Measurements from ENCODE around the gene SAMD11. TPM values are rescaled to one million over a fixed set of nuclear protein-coding genes. Genes with fewer than 3 reads are reported as not detected.

SAMD11 gene
- total and polyA plus RNA-seq, 10 of the 15 experiments (the other 5 are each of a cell fraction or from before 2014, with no cell fraction given): 0.04 to 0.31 (median 0.19) TPM; not detected in 6

GRCh38 chr1:966704-967300 lies 43.1 kb downstream of the SAMD11 start:
- Histone ChIP-seq H3K4me2 (ENCODE audit: control insufficient read depth, insufficient read depth) (peak overlapping the region; percentile 97), H3K36me3 (ENCODE audit: control insufficient read depth in 2 of 2, insufficient read depth in 2 of 2, low read length in 1 of 2) (no peaks in the 10 kb centered on the region; a peak in 1 of 4 replicates), H3K27ac (ENCODE audit: control insufficient read depth, insufficient read depth) (peak overlapping the region; percentile 44; the same call in 1 of the 2 replicates), H3K4me1 (ENCODE audit: control insufficient read depth, insufficient read depth, low read length) (peaks cover 9% of the 10 kb centered on the region), H3K4me3 (peak overlapping the region; percentile 72), H4K20me1 (ENCODE audit: control insufficient read depth, insufficient read depth) (no peaks in the 10 kb centered on the region), H3K9ac (ENCODE audit: control insufficient read depth, insufficient read depth, low read length) (peak overlapping the region; percentile 69), H3K27me3 (replicated peaks in 1 of 2; ENCODE audit: control insufficient read depth in 2 of 2, insufficient read depth in 2 of 2, low read length in 1 of 2) (no peaks in the 10 kb centered on the region), H3K9me3 (replicated peaks; ENCODE audit: control insufficient read depth, insufficient read depth, low read length) (no peaks in the 10 kb centered on the region), H3K79me2 (ENCODE audit: control insufficient read depth, insufficient read depth, low read length) (no peaks in the 10 kb centered on the region), H2AFZ (ENCODE audit: control insufficient read depth, low read depth, low read length) (peak overlapping the region; percentile 90)
- ATAC-seq (peak; percentile 95), DNase-seq (ENCODE audit: low read depth, low spot score) (no peak), FAIRE-seq (peak; percentile 44)
- ChIA-PET RAD21 (ENCODE audit: unreplicated experiment) (interaction anchor here (0.8 to 1.1 kb wide), 4 partner anchors 25 to 61 kb away, joined by 3 to 5 read pairs (median 4); no protein-coding TSS in a partner anchor), CTCF (interaction anchor here (0.7 to 1.0 kb wide), 3 partner anchors 34 to 92 kb away, joined by 3 to 4 read pairs (median 3); partner anchors contain the start of gene ISG15), SMC1A (ENCODE audit: uncharacterized antibody, unreplicated experiment) (interaction anchor here (0.7 to 1.1 kb wide), 2 partner anchors 16 to 18 kb away, joined by 3 read pairs; no protein-coding TSS in a partner anchor), POLR2A (interaction anchor here (0.8 to 1.1 kb wide), 5 partner anchors 15 to 306 kb away, joined by 3 read pairs; partner anchors contain the start of genes ISG15, PERM1 and UBE2J2)
- WGBS (ENCODE audit: insufficient coverage, insufficient replicate concordance, low lambda C conversion rate, missing lambda C conversion rate): under 1% methylated on average over 51 of the region's 60 CpGs
- in situ Hi-C loops (cut with MboI) (no loop called here), intact Hi-C loops (cut with micrococcal nuclease; ENCODE audit: unreplicated experiment) (no loop called here)
- no TSS peak for BruUV-seq (replicated peaks)
- TF ChIP-seq FOXK2 (IDR thresholded peaks at IDR 0.05): no peak
- no peak for TF ChIP-seq SREBF1 (IDR thresholded peaks at IDR 0.05; ENCODE audit: low read length)
- TF ChIP-seq GATAD2B (conservative IDR thresholded peaks at IDR 0.05; ENCODE audit: low read depth): peak; percentile 76; the same call in 1 of the 2 replicates
- TF ChIP-seq IKZF2 (IDR thresholded peaks at IDR 0.05): peak in 1 of 2 experiments; percentile 25; a peak in 1 of 4 replicates
- TF ChIP-seq USF2 (IDR thresholded peaks at IDR 0.05; ENCODE audit: borderline replicate concordance, low read depth, low read length): no peak
- no peak for TF ChIP-seq RELB (IDR thresholded peaks at IDR 0.05; ENCODE audit: low read depth)
- TF ChIP-seq NR2C1 (IDR thresholded peaks at IDR 0.05): no peak
- TF ChIP-seq TCF12 (IDR thresholded peaks at IDR 0.05; ENCODE audit: low read depth, low read length): peak; percentile 3; the same call in 1 of the 2 replicates
- TF ChIP-seq NFXL1 (IDR thresholded peaks at IDR 0.05; ENCODE audit: borderline replicate concordance): no peak
- no peak for TF ChIP-seq ZBTB33 (IDR thresholded peaks at IDR 0.05)
- TF ChIP-seq EED (IDR thresholded peaks at IDR 0.05; ENCODE audit: low read depth): no peak
- no peak for TF ChIP-seq SMAD1 (IDR thresholded peaks at IDR 0.05; ENCODE audit: low read depth, partially characterized antibody)
- no peak for TF ChIP-seq ETV6 (conservative IDR thresholded peaks at IDR 0.05 in 1 of 2, IDR thresholded peaks at IDR 0.05 in 1 of 2; ENCODE audit: borderline replicate concordance in 1 of 2, low read depth in 1 of 2)
- TF ChIP-seq SIX5 (IDR thresholded peaks at IDR 0.05; ENCODE audit: low read depth, low read length, severe bottlenecking): no peak
- TF ChIP-seq ZNF592 (IDR thresholded peaks at IDR 0.05): no peak
